GM12892 (cell line): ENCODE results near the gene IRGQ.
"Not testable (repeated sequence)": the region's sequence is repeated elsewhere in the genome, so short reads cannot be mapped to it uniquely, and the experiment has no call there.

Experiments used
- DNase-seq: peaks from one replicate; pipeline ENCODE4 v3.0.0; 2011; ENCODE audit not compliant: insufficient read length
- FAIRE-seq: peaks from 2 replicates; lab custom pipeline; 2011; peaks lifted over from hg19 to GRCh38; lab: Jason Lieb, UNC
- POLR2A ChIP-seq: IDR thresholded peaks from 2 replicates; pipeline ENCODE4 v1.6.1; 2011; ENCODE audit warnings: low read depth, low read length, control low read depth
- POLR2AphosphoS5 ChIP-seq: IDR thresholded peaks from 2 replicates; pipeline ENCODE4 v1.6.1; 2011; ENCODE audit warnings: low read depth, low read length, control low read depth
- TAF1 ChIP-seq: IDR thresholded peaks from 2 replicates; pipeline ENCODE4 v1.6.1; 2011; ENCODE audit warnings: low read depth, mild to moderate bottlenecking, control low read depth, low read length, borderline replicate concordance

IRGQ gene

GRCh38 chr19:43607238-43608205 is 11.6 kb upstream of the IRGQ start:
- TF ChIP-seq POLR2AphosphoS5 (no peak), POLR2A (peak; percentile 29; the same call in 1 of the 2 replicates)
- no peak for FAIRE-seq
- DNase-seq, result no peak

DNA sequence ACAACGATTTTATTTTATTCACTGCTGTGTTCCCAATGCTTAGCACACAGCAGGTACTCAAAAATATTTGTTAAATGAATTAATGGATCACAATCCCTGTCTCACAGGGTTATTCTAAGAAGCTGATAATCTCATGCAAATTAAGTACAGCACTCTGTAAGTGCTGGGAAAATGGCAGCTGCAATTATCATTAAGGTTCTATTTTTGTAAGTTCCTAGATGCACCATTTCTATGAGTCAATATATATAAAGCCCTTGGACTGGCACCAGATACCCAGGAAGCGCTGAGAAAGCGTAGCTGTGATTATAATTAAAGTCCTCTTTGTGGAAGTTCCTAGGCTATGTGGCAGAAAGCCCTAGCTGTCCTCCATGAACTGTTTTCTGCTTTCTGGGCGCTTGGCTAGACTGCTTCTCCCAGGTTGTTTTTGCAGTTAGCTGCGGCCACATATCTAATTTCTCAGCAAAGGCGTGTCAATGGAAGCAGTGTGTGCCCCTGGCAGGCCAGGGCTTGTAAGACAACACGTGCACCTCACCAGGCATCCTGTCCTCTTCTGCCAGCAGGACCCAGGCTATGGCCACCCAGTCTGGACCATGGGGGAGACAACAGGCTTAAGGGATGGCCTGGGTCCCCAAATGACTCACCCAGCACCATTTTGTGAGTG is 10.8 kb upstream of the IRGQ start:
- TF ChIP-seq POLR2A (no peak), POLR2AphosphoS5 (no peak), TAF1 (no peak)
- no peak for DNase-seq
- FAIRE-seq, result no peak

DNA sequence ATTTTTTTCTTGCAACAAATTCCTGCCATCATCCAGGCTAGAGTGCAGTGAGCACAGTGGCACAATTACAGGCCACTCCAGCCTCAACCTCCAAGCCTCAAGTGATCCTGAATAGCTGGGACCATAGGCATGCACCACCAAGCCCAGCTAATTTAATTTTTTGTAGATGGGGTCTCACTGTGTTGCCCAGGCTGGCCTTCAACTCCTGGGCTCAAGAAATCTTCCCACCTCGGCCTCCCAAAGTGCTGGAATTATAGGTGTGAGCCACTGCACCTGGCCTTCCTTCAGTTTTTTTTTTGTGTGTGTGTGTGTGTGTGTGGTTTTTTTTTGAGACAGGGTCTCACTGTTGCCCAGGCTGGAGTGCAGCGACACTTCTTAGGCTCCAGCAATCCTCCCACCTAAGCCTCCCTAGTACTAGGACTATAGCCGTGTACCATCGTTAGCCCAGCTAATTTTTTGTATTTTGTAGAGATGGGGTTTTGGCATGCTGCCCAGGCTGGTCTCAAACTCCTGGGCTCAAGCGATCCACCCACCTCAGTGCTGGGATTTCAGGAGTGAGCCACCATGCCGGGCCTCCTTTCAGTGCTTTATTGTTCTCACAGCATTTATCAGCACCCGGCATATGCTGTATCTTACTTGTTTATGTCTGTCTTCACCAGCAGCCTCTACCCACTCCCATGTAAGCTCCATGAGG is 10.1 kb upstream of the IRGQ start:
- no peak for DNase-seq
- no peak for TF ChIP-seq POLR2A
- TF ChIP-seq TAF1, result no peak
- TF ChIP-seq POLR2AphosphoS5, result no peak
- FAIRE-seq, result no peak

DNA sequence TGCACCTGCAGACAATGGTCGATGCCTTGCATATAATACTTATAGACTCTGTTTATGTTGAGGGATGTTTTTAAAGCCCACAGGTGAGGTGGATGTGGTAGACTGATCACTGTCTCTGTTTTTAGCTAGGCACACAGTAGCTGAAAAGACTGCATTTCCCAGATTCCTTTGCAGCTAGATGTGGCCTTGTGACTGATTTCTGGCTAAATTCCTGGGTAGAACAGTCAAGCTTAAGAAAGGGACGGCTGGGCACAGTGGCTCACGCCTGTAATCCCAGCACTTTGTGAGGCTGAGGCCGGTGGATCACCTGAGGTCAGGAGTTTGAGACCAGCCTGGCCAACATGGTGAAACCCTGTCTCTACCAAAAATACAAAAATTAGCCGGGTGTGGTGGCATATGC is 4.4 kb upstream of the IRGQ start:
- DNase-seq, FAIRE-seq: not testable (repeated sequence)

GRCh38 chr19:43599635-43600295 is 3.8 kb upstream of the IRGQ start:
- DNase-seq (no peak), FAIRE-seq (no peak)
- TF ChIP-seq POLR2AphosphoS5 (no peak), POLR2A (no peak), TAF1 (no peak)

- DNase-seq (no peak), FAIRE-seq (no peak)
- TF ChIP-seq POLR2AphosphoS5, result no peak
These were observed 2.7 kb upstream of the IRGQ start for GRCh38 chr19:43598445-43599240.

GRCh38 chr19:43597876-43598275 is 1.9 kb upstream of the IRGQ start:
- no peak for TF ChIP-seq POLR2AphosphoS5
- no peak for TF ChIP-seq TAF1
- no peak for TF ChIP-seq POLR2A
- FAIRE-seq (no peak), DNase-seq (no peak)

GRCh38 chr19:43596842-43597461 is 1.0 kb upstream of the IRGQ start:
- FAIRE-seq (peak; percentile 21), DNase-seq (no peak)
- TF ChIP-seq POLR2A (no peak), TAF1 (no peak), POLR2AphosphoS5 (no peak)

- FAIRE-seq (no peak), DNase-seq (no peak)
- no peak for TF ChIP-seq TAF1
- TF ChIP-seq POLR2AphosphoS5, result no peak
- no peak for TF ChIP-seq POLR2A
These were observed 332 bp downstream of the IRGQ start for GRCh38 chr19:43595605-43595998.

GRCh38 chr19:43594710-43595604 is 977 bp downstream of the IRGQ start:
- DNase-seq (peak; percentile 61), FAIRE-seq (peak; percentile 81)
- TF ChIP-seq TAF1 (peak; percentile 35; the same call in 1 of the 2 replicates), POLR2AphosphoS5 (peak; percentile 16), POLR2A (peak; percentile 67)
